Activated B cell treated with CpG ODN at 0.5 μM for 24 hours (primary cell): ENCODE data around the gene CADM2. TPM values are rescaled to one million over a fixed set of nuclear protein-coding genes. Genes with fewer than 3 reads are reported as not detected.

Experiments
- ATAC-seq: fragments of 200-7000 bp; cut with Tn5 transposase; one replicate; pipeline ENCODE4 v1.10.0; 2021; ENCODE audit warnings: low read depth, mild to moderate bottlenecking, moderate library complexity
- CTCF ChIA-PET: fragments of 350-600 bp; sonication (Branson Sonifier 250); formaldehyde crosslinking; loops from one replicate; lab custom pipeline; 2021; ENCODE audit warnings: antibody characterized with exemption; lab: Charles Lee
- POLR2A ChIA-PET: fragments of 350-600 bp; sonication (Branson Sonifier 250); formaldehyde crosslinking; loops from one replicate; lab custom pipeline; 2021; ENCODE audit warnings: antibody characterized with exemption; lab: Charles Lee
- DNase-seq: peaks from one replicate; pipeline ENCODE4 v3.0.0; 2022
- H3K27ac Mint-ChIP-seq: one replicate; pipeline ENCODE4 v1.8.0; 2020; ENCODE audit warnings: mixed read lengths
- H3K27me3 Mint-ChIP-seq: one replicate; pipeline ENCODE4 v1.8.0; 2021; ENCODE audit warnings: mixed read lengths
- H3K36me3 Mint-ChIP-seq: one replicate; pipeline ENCODE4 v1.8.0; 2021; ENCODE audit warnings: low read depth, mixed read lengths
- H3K4me1 Mint-ChIP-seq: one replicate; pipeline ENCODE4 v1.8.0; 2021; ENCODE audit warnings: mixed read lengths
- H3K4me3 Mint-ChIP-seq: one replicate; pipeline ENCODE4 v1.8.0; 2020; ENCODE audit warnings: mild to moderate bottlenecking, mixed read lengths
- H3K9me3 Mint-ChIP-seq: one replicate; pipeline ENCODE4 v1.8.0; 2020; ENCODE audit warnings: mixed read lengths
- intact Hi-C: fragments of 100-400 bp; cut with micrococcal nuclease; formaldehyde crosslinking; loops from one replicate; pipeline ENCODE4 v1.15.1; 2024
- total RNA-seq: library from RNA; stranded (reverse); gene quantifications from 2 replicates; pipeline ENCODE4 v1.2.3, GENCODE V29; 2022
- TF ChIP-seq, protein P1 (sequence below): fragments of 200-600 bp; IDR thresholded peaks from one replicate; pipeline ENCODE4 v1.8.0; 2022; ENCODE audit warnings: antibody characterized with exemption, mild to moderate bottlenecking

The CADM2 gene
- total RNA-seq, 1 donor from 2014 or later, result not detected

DNA sequence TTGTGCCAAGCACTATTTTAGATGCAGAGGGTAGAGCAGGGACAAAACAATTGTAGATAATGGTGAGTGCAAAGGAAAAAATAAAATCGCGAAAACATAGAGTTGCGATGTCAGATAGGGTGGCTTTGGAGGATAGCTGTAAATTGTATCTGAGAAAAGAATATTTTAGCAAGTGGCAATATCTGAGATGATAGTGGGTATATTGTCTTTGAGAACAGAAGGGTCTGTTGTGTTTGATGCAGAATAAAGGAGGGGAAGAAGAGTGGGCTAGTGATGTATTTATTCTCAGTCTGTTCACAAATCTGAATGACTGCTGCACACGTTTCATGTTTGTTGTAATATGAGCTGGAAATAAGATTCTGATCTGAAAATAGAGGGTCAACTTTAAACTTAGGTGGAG, 396.8 kb downstream of the CADM2 start:
- ChIA-PET CTCF (no interaction called here), POLR2A (no interaction called here)
- H3K4me3 Mint-ChIP-seq, result no peak overlapping the region
- no peaks in the 10 kb centered on the region for H3K36me3 Mint-ChIP-seq
- no peaks in the 10 kb centered on the region for H3K27me3 Mint-ChIP-seq
- DNase-seq, result no peak
- H3K27ac Mint-ChIP-seq, result no peak overlapping the region
- peaks cover 3% of the 10 kb centered on the region for H3K9me3 Mint-ChIP-seq
- no peak for ATAC-seq
- intact Hi-C loops, result no loop called here
- no peaks in the 10 kb centered on the region for H3K4me1 Mint-ChIP-seq
- TF ChIP-seq, protein P1, sequence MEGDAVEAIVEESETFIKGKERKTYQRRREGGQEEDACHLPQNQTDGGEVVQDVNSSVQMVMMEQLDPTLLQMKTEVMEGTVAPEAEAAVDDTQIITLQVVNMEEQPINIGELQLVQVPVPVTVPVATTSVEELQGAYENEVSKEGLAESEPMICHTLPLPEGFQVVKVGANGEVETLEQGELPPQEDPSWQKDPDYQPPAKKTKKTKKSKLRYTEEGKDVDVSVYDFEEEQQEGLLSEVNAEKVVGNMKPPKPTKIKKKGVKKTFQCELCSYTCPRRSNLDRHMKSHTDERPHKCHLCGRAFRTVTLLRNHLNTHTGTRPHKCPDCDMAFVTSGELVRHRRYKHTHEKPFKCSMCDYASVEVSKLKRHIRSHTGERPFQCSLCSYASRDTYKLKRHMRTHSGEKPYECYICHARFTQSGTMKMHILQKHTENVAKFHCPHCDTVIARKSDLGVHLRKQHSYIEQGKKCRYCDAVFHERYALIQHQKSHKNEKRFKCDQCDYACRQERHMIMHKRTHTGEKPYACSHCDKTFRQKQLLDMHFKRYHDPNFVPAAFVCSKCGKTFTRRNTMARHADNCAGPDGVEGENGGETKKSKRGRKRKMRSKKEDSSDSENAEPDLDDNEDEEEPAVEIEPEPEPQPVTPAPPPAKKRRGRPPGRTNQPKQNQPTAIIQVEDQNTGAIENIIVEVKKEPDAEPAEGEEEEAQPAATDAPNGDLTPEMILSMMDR, result no peak

- ChIA-PET CTCF (no interaction called here), POLR2A (no interaction called here)
- no peaks in the 10 kb centered on the region for H3K36me3 Mint-ChIP-seq
- H3K27ac Mint-ChIP-seq, result no peak overlapping the region
- ATAC-seq (no peak), DNase-seq (no peak)
- no peaks in the 10 kb centered on the region for H3K27me3 Mint-ChIP-seq
- no peaks in the 10 kb centered on the region for H3K4me1 Mint-ChIP-seq
- H3K4me3 Mint-ChIP-seq, result no peak overlapping the region
- intact Hi-C loops, result no loop called here
- TF ChIP-seq, protein P1, result no peak
- no peaks in the 10 kb centered on the region for H3K9me3 Mint-ChIP-seq
These were observed 402.1 kb downstream of the CADM2 start for GRCh38 chr3:85360742-85361387.

DNA sequence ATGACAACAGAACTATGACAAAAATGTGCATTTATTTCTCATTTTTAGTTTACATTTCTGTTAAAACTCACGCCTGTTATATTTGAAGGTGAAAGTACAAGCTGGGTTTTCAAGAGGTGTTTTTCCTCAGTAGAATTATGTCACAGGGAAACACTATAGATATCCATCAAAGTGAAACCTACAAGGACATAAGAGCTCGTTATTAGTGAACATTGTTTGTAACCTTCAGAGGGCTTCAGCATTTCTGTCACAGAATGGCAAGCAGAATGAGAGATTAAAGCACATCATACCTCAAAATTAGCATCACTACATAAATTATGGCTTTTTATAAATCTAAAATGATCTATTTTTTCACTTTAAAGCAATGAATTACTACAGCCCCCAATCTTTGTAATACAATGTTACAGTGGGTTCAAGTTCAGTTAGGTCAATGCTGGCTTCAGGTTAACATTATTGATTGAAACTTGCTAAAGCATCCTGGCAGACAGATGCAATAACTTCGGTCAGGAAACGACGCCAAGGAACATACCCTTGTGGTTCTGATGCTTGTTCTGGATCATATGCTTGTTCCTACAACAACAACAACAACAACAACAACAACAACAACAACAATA, 405.6 kb downstream of the CADM2 start:
- ChIA-PET CTCF (no interaction called here), POLR2A (no interaction called here)
- no peaks in the 10 kb centered on the region for H3K27me3 Mint-ChIP-seq
- TF ChIP-seq, protein P1, result no peak
- H3K4me3 Mint-ChIP-seq, result no peak overlapping the region
- intact Hi-C loops, result no loop called here
- H3K9me3 Mint-ChIP-seq, result no peaks in the 10 kb centered on the region
- DNase-seq, result no peak
- no peak for ATAC-seq
- no peaks in the 10 kb centered on the region for H3K36me3 Mint-ChIP-seq
- H3K4me1 Mint-ChIP-seq, result no peaks in the 10 kb centered on the region
- H3K27ac Mint-ChIP-seq, result no peak overlapping the region

DNA sequence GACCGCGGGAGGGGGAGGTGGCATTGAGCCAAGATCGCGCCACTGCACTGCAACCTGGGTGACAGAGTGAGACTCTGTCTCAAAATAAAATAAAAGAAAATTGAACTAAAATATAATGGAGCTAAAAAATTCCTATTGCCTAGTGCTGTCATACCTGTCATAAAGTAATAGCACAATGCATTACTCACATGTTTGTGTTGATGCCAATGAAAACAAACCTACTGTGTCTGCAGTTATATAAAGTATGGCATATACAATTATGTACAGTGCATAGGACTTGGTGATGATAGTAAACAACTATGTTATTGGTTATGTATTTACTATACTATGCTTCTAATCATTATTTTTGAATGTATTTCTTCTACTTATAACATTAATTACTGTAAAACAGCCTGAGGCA, 411.6 kb downstream of the CADM2 start:
- TF ChIP-seq, protein P1, result no peak
- H3K27ac Mint-ChIP-seq, result no peak overlapping the region
- no peaks in the 10 kb centered on the region for H3K36me3 Mint-ChIP-seq
- peaks cover 6% of the 10 kb centered on the region for H3K9me3 Mint-ChIP-seq
- no peak overlapping the region for H3K4me3 Mint-ChIP-seq
- intact Hi-C loops, result no loop called here
- POLR2A ChIA-PET, result no interaction called here
- H3K27me3 Mint-ChIP-seq, result no peaks in the 10 kb centered on the region
- no peaks in the 10 kb centered on the region for H3K4me1 Mint-ChIP-seq
- CTCF ChIA-PET, result no interaction called here
- ATAC-seq, result no peak
- no peak for DNase-seq

- Mint-ChIP-seq H3K27ac (no peak overlapping the region), H3K4me3 (no peak overlapping the region), H3K36me3 (no peaks in the 10 kb centered on the region), H3K27me3 (no peaks in the 10 kb centered on the region), H3K4me1 (no peaks in the 10 kb centered on the region), H3K9me3 (peaks cover 9% of the 10 kb centered on the region)
- POLR2A ChIA-PET, result no interaction called here
- TF ChIP-seq, protein P1, result no peak
- DNase-seq (no peak), ATAC-seq (no peak)
- CTCF ChIA-PET, result no interaction called here
- intact Hi-C loops, result no loop called here
These were observed 417.3 kb downstream of the CADM2 start for GRCh38 chr3:85376131-85376530.
